ENCODE measurements around the gene CENPX. TPM values are rescaled to one million over a fixed set of nuclear protein-coding genes. Genes with fewer than 3 reads are reported as not detected.

Gene CENPX
- total and polyA plus RNA-seq, 2 of the 13 experiments (the other 11 are each of a cell fraction or from before 2014, with no cell fraction given): 92.7 to 170 TPM

DNA sequence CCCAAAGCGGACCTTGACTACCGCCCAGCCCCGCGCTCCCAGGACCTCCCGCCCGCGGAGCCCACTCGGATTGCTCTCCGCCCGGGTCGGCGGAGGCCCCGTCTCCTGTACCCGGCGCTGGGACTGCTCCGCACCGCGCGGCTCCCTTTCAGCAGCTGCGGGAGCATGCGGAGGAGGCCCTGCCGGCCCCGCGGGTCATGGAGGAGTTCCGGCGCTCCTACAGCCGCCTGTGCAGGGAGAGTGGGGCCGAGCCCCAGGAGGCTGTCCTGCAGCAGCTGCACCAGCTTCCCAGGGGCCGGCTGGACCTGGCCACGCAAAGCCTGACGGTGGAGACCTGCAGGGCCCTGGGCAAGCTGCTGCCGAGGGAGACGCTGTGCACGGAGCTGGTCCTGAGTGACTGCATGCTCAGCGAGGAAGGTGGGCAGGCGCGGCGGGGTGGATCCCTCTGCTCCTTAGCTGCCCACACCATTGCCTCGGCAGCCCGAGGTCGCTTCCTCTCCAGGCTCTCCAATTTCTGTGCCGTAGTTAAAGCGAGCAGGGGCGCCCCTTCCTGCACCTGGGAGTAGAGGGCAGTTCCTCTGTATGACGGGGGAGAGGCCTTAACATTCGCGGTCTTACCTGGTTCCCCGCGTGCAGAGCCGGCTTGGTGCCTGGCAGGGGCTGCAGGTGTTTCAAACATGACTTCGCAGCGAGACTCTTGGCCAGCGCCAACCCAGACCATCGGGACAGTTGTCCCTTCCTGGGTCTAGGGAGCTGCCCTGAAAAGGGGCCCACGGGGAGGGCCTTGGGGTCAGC, 966 bp upstream of the CENPX start (continued):
- TF ChIP-seq HIVEP1 (CRISPR knock-in tag; IDR thresholded peaks at IDR 0.05): no peak
- TF ChIP-seq KDM4B (CRISPR knock-in tag; IDR thresholded peaks at IDR 0.05): 0 out of 2 replicates have a peak, but pooled peaks have one; percentile 6
- TF ChIP-seq, protein P1, sequence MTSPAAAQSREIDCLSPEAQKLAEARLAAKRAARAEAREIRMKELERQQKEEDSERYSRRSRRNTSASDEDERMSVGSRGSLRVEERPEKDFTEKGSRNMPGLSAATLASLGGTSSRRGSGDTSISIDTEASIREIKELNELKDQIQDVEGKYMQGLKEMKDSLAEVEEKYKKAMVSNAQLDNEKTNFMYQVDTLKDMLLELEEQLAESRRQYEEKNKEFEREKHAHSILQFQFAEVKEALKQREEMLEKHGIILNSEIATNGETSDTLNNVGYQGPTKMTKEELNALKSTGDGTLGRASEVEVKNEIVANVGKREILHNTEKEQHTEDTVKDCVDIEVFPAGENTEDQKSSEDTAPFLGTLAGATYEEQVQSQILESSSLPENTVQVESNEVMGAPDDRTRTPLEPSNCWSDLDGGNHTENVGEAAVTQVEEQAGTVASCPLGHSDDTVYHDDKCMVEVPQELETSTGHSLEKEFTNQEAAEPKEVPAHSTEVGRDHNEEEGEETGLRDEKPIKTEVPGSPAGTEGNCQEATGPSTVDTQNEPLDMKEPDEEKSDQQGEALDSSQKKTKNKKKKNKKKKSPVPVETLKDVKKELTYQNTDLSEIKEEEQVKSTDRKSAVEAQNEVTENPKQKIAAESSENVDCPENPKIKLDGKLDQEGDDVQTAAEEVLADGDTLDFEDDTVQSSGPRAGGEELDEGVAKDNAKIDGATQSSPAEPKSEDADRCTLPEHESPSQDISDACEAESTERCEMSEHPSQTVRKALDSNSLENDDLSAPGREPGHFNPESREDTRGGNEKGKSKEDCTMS (CRISPR knock-in tag; conservative IDR thresholded peaks at IDR 0.05): no peak
- no peak for TF ChIP-seq ZNF788 (CRISPR knock-in tag; IDR thresholded peaks at IDR 0.05; ENCODE audit: borderline replicate concordance)
- no peak for TF ChIP-seq CBX1 (IDR thresholded peaks at IDR 0.05; ENCODE audit: low read depth)
- TF ChIP-seq PLSCR1 (CRISPR knock-in tag; IDR thresholded peaks at IDR 0.05; ENCODE audit: borderline replicate concordance): no peak
- peak; percentile 93 for TF ChIP-seq U2AF1 (optimal IDR thresholded peaks at IDR 0.05; ENCODE audit: low read depth, low read length)
- TF ChIP-seq ZNF879 (CRISPR knock-in tag; IDR thresholded peaks at IDR 0.05): 0 out of 2 replicates have a peak, but pooled peaks have one; percentile 13
- TF ChIP-seq DRAP1 (CRISPR knock-in tag; IDR thresholded peaks at IDR 0.05): peak; percentile 41; the same call in 1 of the 2 replicates
- no peak for TF ChIP-seq ZSCAN9 (CRISPR knock-in tag; IDR thresholded peaks at IDR 0.05; ENCODE audit: borderline replicate concordance)
- TF ChIP-seq ZFP36 (IDR thresholded peaks at IDR 0.05; ENCODE audit: borderline replicate concordance, low read depth, low read length, partially characterized antibody): no peak
- no peak for TF ChIP-seq TBX3 (IDR thresholded peaks at IDR 0.05; ENCODE audit: borderline replicate concordance)
- TF ChIP-seq CENPT (CRISPR knock-in tag; IDR thresholded peaks at IDR 0.05; ENCODE audit: low read depth): no peak
- no peak for TF ChIP-seq STAG1 (CRISPR knock-in tag; IDR thresholded peaks at IDR 0.05)
- no peak for TF ChIP-seq ZNF317 (CRISPR knock-in tag; IDR thresholded peaks at IDR 0.05)
- no peak for TF ChIP-seq TCF12 (IDR thresholded peaks at IDR 0.05)
- no peak; the same call in 1 of the 2 replicates for TF ChIP-seq TCF12 (CRISPR knock-in tag; IDR thresholded peaks at IDR 0.05)
- TF ChIP-seq CHD2 (IDR thresholded peaks at IDR 0.05; ENCODE audit: low read depth, low read length): no peak
- TF ChIP-seq FOXO4 (CRISPR knock-in tag; conservative IDR thresholded peaks at IDR 0.05): peak; percentile 98; the same call in 1 of the 2 replicates
- TF ChIP-seq IKZF4 (CRISPR knock-in tag; IDR thresholded peaks at IDR 0.05; ENCODE audit: borderline replicate concordance, low read depth, not compliant biosample characterization): no peak
- TF ChIP-seq KLF13 (CRISPR knock-in tag; IDR thresholded peaks at IDR 0.05): no peak

All from HepG2 (cell line).